ENCODE measurements around the gene RAB40A. TPM values are rescaled to one million over a fixed set of nuclear protein-coding genes. Genes with fewer than 3 reads are reported as not detected.
"Not testable (repeated sequence)": the region's sequence is repeated elsewhere in the genome, so short reads cannot be mapped to it uniquely, and the experiment has no call there.

The RAB40A gene
- total and polyA plus RNA-seq, 2 donors (not counting 1 experiment from before 2014, with no cell fraction given): 0.15 to 0.67 TPM

GRCh38 chrX:103489733-103490132 lies 29.6 kb downstream of the RAB40A start:
- H3K36me3 ChIP-seq (replicated peaks in 1 of 2; ENCODE audit: control extremely low read depth in 1 of 2, control insufficient read depth in 1 of 2, extremely low read depth in 1 of 2, insufficient read depth in 2 of 2, low read length in 1 of 2); H3K9me3 Mint-ChIP-seq (ENCODE audit: insufficient read depth); H3K4me1 ChIP-seq (ENCODE audit: control insufficient read depth in 2 of 2, insufficient read depth in 2 of 2, low read length in 2 of 2); H3K9ac ChIP-seq (ENCODE audit: low read length); H3K4me3 ChIP-seq (ENCODE audit: control extremely low read depth in 1 of 5, extremely low read depth in 1 of 5, insufficient read depth in 1 of 5, low read depth in 2 of 5, low read length in 4 of 5); POLR2A ChIA-PET; intact Hi-C loops (cut with micrococcal nuclease); H2AFZ ChIP-seq (ENCODE audit: insufficient read depth, low read depth, low read length, poor library complexity, severe bottlenecking); H3K4me1 Mint-ChIP-seq; H3K79me2 ChIP-seq (ENCODE audit: control insufficient read depth, insufficient read depth, low read length); H4K20me1 ChIP-seq (ENCODE audit: control insufficient read depth, insufficient read depth, low read length, poor library complexity, severe bottlenecking); H3K27ac Mint-ChIP-seq; H3K27me3 ChIP-seq (replicated peaks in 1 of 4; ENCODE audit: control extremely low read depth in 1 of 4, control insufficient read depth in 3 of 4, insufficient read depth in 4 of 4, low read length in 3 of 4); H3K27me3 Mint-ChIP-seq; H3K27ac ChIP-seq (ENCODE audit: low read length in 2 of 2); H3K4me3 Mint-ChIP-seq; H3K4me2 ChIP-seq (replicated peaks; ENCODE audit: low read depth, low read length, poor library complexity, severe bottlenecking); H3K9me3 ChIP-seq (ENCODE audit: control extremely low read depth in 1 of 3, control insufficient read depth in 2 of 3, insufficient read depth in 1 of 3, low read length in 2 of 3): not testable (repeated sequence)
- WGBS (ENCODE audit: insufficient coverage): no CpG with 5 or more reads among the region's 4 CpGs
- TF ChIP-seq, protein P1, sequence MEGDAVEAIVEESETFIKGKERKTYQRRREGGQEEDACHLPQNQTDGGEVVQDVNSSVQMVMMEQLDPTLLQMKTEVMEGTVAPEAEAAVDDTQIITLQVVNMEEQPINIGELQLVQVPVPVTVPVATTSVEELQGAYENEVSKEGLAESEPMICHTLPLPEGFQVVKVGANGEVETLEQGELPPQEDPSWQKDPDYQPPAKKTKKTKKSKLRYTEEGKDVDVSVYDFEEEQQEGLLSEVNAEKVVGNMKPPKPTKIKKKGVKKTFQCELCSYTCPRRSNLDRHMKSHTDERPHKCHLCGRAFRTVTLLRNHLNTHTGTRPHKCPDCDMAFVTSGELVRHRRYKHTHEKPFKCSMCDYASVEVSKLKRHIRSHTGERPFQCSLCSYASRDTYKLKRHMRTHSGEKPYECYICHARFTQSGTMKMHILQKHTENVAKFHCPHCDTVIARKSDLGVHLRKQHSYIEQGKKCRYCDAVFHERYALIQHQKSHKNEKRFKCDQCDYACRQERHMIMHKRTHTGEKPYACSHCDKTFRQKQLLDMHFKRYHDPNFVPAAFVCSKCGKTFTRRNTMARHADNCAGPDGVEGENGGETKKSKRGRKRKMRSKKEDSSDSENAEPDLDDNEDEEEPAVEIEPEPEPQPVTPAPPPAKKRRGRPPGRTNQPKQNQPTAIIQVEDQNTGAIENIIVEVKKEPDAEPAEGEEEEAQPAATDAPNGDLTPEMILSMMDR (IDR thresholded peaks at IDR 0.05): peak; percentile 46
- CTCF ChIA-PET: interaction anchor here (0.7 to 1.7 kb wide), 6 partner anchors 10 to 645 kb away, joined by 3 to 19 read pairs (median 3); no protein-coding TSS in a partner anchor
- ATAC-seq (ENCODE audit: low read depth): peak; percentile 36
- DNase-seq: peak; percentile 27

GRCh38 chrX:103488794-103489193 lies 30.5 kb downstream of the RAB40A start:
- H3K9ac ChIP-seq (ENCODE audit: low read length): no peak overlapping the region
- WGBS (ENCODE audit: insufficient coverage): no CpG with 5 or more reads among the region's 1 CpG
- no peak overlapping the region for H3K4me2 ChIP-seq (replicated peaks; ENCODE audit: low read depth, low read length, poor library complexity, severe bottlenecking)
- Mint-ChIP-seq H3K27ac (no peak overlapping the region), H3K27me3 (no peaks in the 10 kb centered on the region), H3K4me3 (no peak overlapping the region), H3K4me1 (no peaks in the 10 kb centered on the region), H3K9me3 (ENCODE audit: insufficient read depth) (no peaks in the 10 kb centered on the region)
- POLR2A ChIA-PET: no interaction called here
- H3K79me2 ChIP-seq (ENCODE audit: control insufficient read depth, insufficient read depth, low read length): no peaks in the 10 kb centered on the region
- H3K4me1 ChIP-seq (ENCODE audit: control insufficient read depth in 2 of 2, insufficient read depth in 2 of 2, low read length in 2 of 2): no peaks in the 10 kb centered on the region
- TF ChIP-seq, protein P1 (IDR thresholded peaks at IDR 0.05): no peak
- TF ChIP-seq EZH2 (IDR thresholded peaks at IDR 0.05; ENCODE audit: borderline replicate concordance, insufficient read depth, low read depth, low read length, poor library complexity, severe bottlenecking): no peak
- no peaks in the 10 kb centered on the region for H3K9me3 ChIP-seq (ENCODE audit: control extremely low read depth in 1 of 3, control insufficient read depth in 2 of 3, insufficient read depth in 1 of 3, low read length in 2 of 3)
- no peaks in the 10 kb centered on the region for H3K36me3 ChIP-seq (replicated peaks in 1 of 2; ENCODE audit: control extremely low read depth in 1 of 2, control insufficient read depth in 1 of 2, extremely low read depth in 1 of 2, insufficient read depth in 2 of 2, low read length in 1 of 2)
- H4K20me1 ChIP-seq (ENCODE audit: control insufficient read depth, insufficient read depth, low read length, poor library complexity, severe bottlenecking): no peaks in the 10 kb centered on the region
- no peaks in the 10 kb centered on the region for H3K27me3 ChIP-seq (replicated peaks in 1 of 4; ENCODE audit: control extremely low read depth in 1 of 4, control insufficient read depth in 3 of 4, insufficient read depth in 4 of 4, low read length in 3 of 4)
- H2AFZ ChIP-seq (ENCODE audit: insufficient read depth, low read depth, low read length, poor library complexity, severe bottlenecking): no peak overlapping the region
- CTCF ChIA-PET: interaction anchor here (0.6 to 1.7 kb wide), 3 partner anchors 13 to 277 kb away, joined by 3 to 19 read pairs (median 3); partner anchors contain the start of gene BEX4
- intact Hi-C loops (cut with micrococcal nuclease): no loop called here
- no peak overlapping the region for H3K4me3 ChIP-seq (ENCODE audit: control extremely low read depth in 1 of 5, extremely low read depth in 1 of 5, insufficient read depth in 1 of 5, low read depth in 2 of 5, low read length in 4 of 5)
- H3K27ac ChIP-seq (ENCODE audit: low read length in 2 of 2): no peak overlapping the region
- no peak for ATAC-seq (ENCODE audit: low read depth)
- no peak for DNase-seq
